ENCODE results near the gene CFAP73. TPM values are rescaled to one million over a fixed set of nuclear protein-coding genes. Genes with fewer than 3 reads are reported as not detected.

The CFAP73 gene
- polyA plus RNA-seq, 3 donors = 0.14 TPM; not detected in 2

DNA sequence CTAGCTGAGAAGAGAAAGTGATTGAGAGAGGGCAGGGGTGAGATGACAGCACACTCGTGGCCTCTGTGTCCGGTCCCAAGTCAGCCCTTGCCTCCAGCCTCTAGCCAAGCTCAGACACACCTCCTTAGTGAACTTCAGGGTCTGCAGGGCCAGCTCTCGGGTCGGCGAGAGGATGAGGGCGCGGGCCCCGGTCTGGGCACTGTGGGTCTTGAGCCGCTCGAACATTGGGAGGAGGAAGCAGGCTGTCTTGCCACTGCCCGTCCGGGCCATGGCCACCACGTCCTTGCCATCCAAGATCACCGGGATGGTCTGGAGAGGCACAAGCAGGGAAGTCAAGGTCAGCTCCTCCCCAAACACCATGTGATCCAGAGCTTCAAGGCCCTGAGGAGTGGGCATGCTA lies 29.5 kb downstream of the CFAP73 start:
- peaks cover 0 to 3% (median 0%) of the 10 kb centered on the region in 7 donors for H3K9me3 Mint-ChIP-seq
- Histone ChIP-seq H3K4me2 (replicated peaks; ENCODE audit: extremely low read depth, low read length, poor library complexity, severe bottlenecking) (no peak overlapping the region), H2AFZ (ENCODE audit: insufficient read depth, low read depth, low read length, poor library complexity, severe bottlenecking) (no peak overlapping the region), H3K4me3 (replicated peaks in 1 of 3; ENCODE audit: low read depth in 2 of 3, low read length in 3 of 3) (no peak overlapping the region), H3K79me2 (ENCODE audit: insufficient read depth, low read length) (peaks cover 34% of the 10 kb centered on the region), H3K36me3 (replicated peaks in 1 of 2; ENCODE audit: control insufficient read depth in 1 of 2, insufficient read depth in 2 of 2, low read length in 2 of 2) (peaks cover 65 to 74% of the 10 kb centered on the region in 2 donors), H3K9ac (ENCODE audit: insufficient read depth, low read length, poor library complexity, severe bottlenecking) (no peak overlapping the region), H3K9me3 (replicated peaks in 1 of 2; ENCODE audit: control insufficient read depth in 1 of 2, insufficient read depth in 1 of 2, low read length in 2 of 2) (no peaks in the 10 kb centered on the region), H3K27ac (ENCODE audit: low read depth in 1 of 2, low read length in 2 of 2) (no peak overlapping the region), H3K4me1 (ENCODE audit: control insufficient read depth in 1 of 2, insufficient read depth in 2 of 2, low read length in 2 of 2) (peaks cover under 1% of the 10 kb centered on the region in 2 donors), H4K20me1 (ENCODE audit: insufficient read depth, low read length) (peaks cover 33% of the 10 kb centered on the region), H3K27me3 (ENCODE audit: control insufficient read depth in 2 of 2, insufficient read depth in 2 of 2, low read length in 2 of 2) (no peaks in the 10 kb centered on the region)
- H3K4me1 Mint-ChIP-seq = peaks cover 9% of the 10 kb centered on the region
- no peak for DNase-seq
- intact Hi-C loops (cut with micrococcal nuclease) = no loop called here
- peaks cover 67 to 84% of the 10 kb centered on the region in 2 donors for H3K36me3 Mint-ChIP-seq
- 96% methylated on average over 12 of the region's 14 CpGs for WGBS (ENCODE audit: insufficient coverage)
- peaks cover 0 to 5% (median 0%) of the 10 kb centered on the region in 3 donors for H3K27me3 Mint-ChIP-seq (ENCODE audit: low read depth in 3 of 3)
- no peak overlapping the region for H3K4me3 Mint-ChIP-seq
- peak overlapping the region in 1 of 7 donors; percentile 15 for H3K27ac Mint-ChIP-seq
- TF ChIP-seq, protein P1, sequence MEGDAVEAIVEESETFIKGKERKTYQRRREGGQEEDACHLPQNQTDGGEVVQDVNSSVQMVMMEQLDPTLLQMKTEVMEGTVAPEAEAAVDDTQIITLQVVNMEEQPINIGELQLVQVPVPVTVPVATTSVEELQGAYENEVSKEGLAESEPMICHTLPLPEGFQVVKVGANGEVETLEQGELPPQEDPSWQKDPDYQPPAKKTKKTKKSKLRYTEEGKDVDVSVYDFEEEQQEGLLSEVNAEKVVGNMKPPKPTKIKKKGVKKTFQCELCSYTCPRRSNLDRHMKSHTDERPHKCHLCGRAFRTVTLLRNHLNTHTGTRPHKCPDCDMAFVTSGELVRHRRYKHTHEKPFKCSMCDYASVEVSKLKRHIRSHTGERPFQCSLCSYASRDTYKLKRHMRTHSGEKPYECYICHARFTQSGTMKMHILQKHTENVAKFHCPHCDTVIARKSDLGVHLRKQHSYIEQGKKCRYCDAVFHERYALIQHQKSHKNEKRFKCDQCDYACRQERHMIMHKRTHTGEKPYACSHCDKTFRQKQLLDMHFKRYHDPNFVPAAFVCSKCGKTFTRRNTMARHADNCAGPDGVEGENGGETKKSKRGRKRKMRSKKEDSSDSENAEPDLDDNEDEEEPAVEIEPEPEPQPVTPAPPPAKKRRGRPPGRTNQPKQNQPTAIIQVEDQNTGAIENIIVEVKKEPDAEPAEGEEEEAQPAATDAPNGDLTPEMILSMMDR (IDR thresholded peaks at IDR 0.05) = no peak

DNA sequence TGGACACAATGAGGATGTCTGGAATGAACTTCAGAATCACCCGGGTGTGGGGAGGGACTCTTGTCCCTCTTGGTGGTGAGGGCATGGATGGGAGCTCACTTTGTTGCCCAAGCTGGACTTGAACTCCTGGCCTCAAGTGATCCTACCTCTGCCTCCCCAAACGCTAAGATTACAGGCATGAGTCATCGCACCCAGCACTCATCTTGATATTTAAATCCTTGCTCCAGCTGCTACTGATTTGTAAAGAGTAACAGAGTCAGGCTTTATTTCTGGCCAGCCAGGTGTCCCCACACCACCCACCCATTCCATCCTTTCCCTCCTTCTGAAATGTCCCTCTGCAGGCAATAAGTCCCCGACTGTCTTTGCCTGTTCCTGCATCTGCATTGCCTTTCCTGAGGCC lies 30.8 kb downstream of the CFAP73 start:
- Histone ChIP-seq H3K4me1 (ENCODE audit: control insufficient read depth in 1 of 2, insufficient read depth in 2 of 2, low read length in 2 of 2) (peaks cover 6 to 12% of the 10 kb centered on the region in 2 donors), H3K4me2 (replicated peaks; ENCODE audit: extremely low read depth, low read length, poor library complexity, severe bottlenecking) (no peak overlapping the region), H3K79me2 (ENCODE audit: insufficient read depth, low read length) (peaks cover 46% of the 10 kb centered on the region), H3K36me3 (replicated peaks in 1 of 2; ENCODE audit: control insufficient read depth in 1 of 2, insufficient read depth in 2 of 2, low read length in 2 of 2) (peaks cover 55 to 61% of the 10 kb centered on the region in 2 donors), H3K27ac (ENCODE audit: low read depth in 1 of 2, low read length in 2 of 2) (no peak overlapping the region), H3K4me3 (replicated peaks in 1 of 3; ENCODE audit: low read depth in 2 of 3, low read length in 3 of 3) (no peak overlapping the region), H3K9ac (ENCODE audit: insufficient read depth, low read length, poor library complexity, severe bottlenecking) (no peak overlapping the region), H3K9me3 (replicated peaks in 1 of 2; ENCODE audit: control insufficient read depth in 1 of 2, insufficient read depth in 1 of 2, low read length in 2 of 2) (no peaks in the 10 kb centered on the region), H4K20me1 (ENCODE audit: insufficient read depth, low read length) (peaks cover 33% of the 10 kb centered on the region), H3K27me3 (ENCODE audit: control insufficient read depth in 2 of 2, insufficient read depth in 2 of 2, low read length in 2 of 2) (no peaks in the 10 kb centered on the region), H2AFZ (ENCODE audit: insufficient read depth, low read depth, low read length, poor library complexity, severe bottlenecking) (no peak overlapping the region)
- H3K9me3 Mint-ChIP-seq = peaks cover 0 to 3% (median 0%) of the 10 kb centered on the region in 7 donors
- H3K36me3 Mint-ChIP-seq = peaks cover 59 to 74% of the 10 kb centered on the region in 2 donors
- peaks cover 12% of the 10 kb centered on the region for H3K4me1 Mint-ChIP-seq
- TF ChIP-seq, protein P1 (IDR thresholded peaks at IDR 0.05) = no peak
- intact Hi-C loops (cut with micrococcal nuclease) = loop anchor here in 1 of 2 donors (10.0 kb wide), 1 partner anchor 276 kb away; the partner anchor contains the start of gene OAS1
- H3K27ac Mint-ChIP-seq = no peak overlapping the region
- H3K4me3 Mint-ChIP-seq = no peak overlapping the region
- WGBS (ENCODE audit: insufficient coverage) = 92% methylated on average over 1 of the region's 4 CpGs
- no peak for DNase-seq
- H3K27me3 Mint-ChIP-seq (ENCODE audit: low read depth in 3 of 3) = peaks cover 0 to 3% (median 0%) of the 10 kb centered on the region in 3 donors

Measured in CD14-positive monocyte (primary cell).